H1 (cell line): Measurements from ENCODE around the gene RAB11FIP3. TPM values are rescaled to one million over a fixed set of nuclear protein-coding genes. Genes with fewer than 3 reads are reported as not detected.

Experiments
- CTCF ChIA-PET: fragments of 300-600 bp; sonication (Branson Sonifier 250); formaldehyde crosslinking; loops from one replicate; lab custom pipeline; 2021; ENCODE audit not compliant: partially characterized antibody; lab: Charles Lee
- POLR2A ChIA-PET: fragments of 300-600 bp; sonication (Branson Sonifier 250); formaldehyde crosslinking; loops from one replicate; lab custom pipeline; 2021; ENCODE audit warnings: inconsistent platforms; ENCODE audit not compliant: partially characterized antibody; lab: Charles Lee
- DNase-seq, 2 experiments: peaks; one replicate each; pipeline versions ENCODE4 v3.0.0 to v3.0.0-alpha.2; 2010 to 2022; ENCODE audit warnings: low spot score in 2 of 2, low read depth in 1 of 2, mixed read lengths in 1 of 2
- FAIRE-seq: peaks from 2 replicates; lab custom pipeline; 2011; peaks lifted over from hg19 to GRCh38; lab: Jason Lieb, UNC
- H2AFZ ChIP-seq: 2 replicates; pipeline ENCODE4 v1.8.1; 2012; ENCODE audit warnings: low read length, inconsistent platforms
- H2AK5ac ChIP-seq: 2 replicates; pipeline ENCODE4 v1.6.1; 2013; ENCODE audit warnings: low read depth, low read length
- H2BK120ac ChIP-seq: replicated peaks from 2 replicates; pipeline ENCODE3; 2013; ENCODE audit warnings: low read depth, low read length, inconsistent platforms
- H2BK12ac ChIP-seq: 2 replicates; pipeline ENCODE4 v1.6.1; 2013; ENCODE audit warnings: low read depth, low read length
- H2BK15ac ChIP-seq: 2 replicates; pipeline ENCODE4 v1.6.1; 2013; ENCODE audit warnings: low read length
- H2BK20ac ChIP-seq: 2 replicates; pipeline ENCODE4 v1.6.1; 2013; ENCODE audit warnings: low read length
- H2BK5ac ChIP-seq: 2 replicates; pipeline ENCODE4 v1.6.1; 2013; ENCODE audit warnings: low read depth, low read length
- H3K14ac ChIP-seq: 2 replicates; pipeline ENCODE4 v1.6.1; 2013; ENCODE audit warnings: inconsistent platforms; ENCODE audit not compliant: insufficient read length
- H3K18ac ChIP-seq: 2 replicates; pipeline ENCODE4 v1.6.1; 2013; ENCODE audit warnings: low read length; ENCODE audit errors: extremely low read depth
- H3K23ac ChIP-seq: 2 replicates; pipeline ENCODE4 v1.6.1; 2013; ENCODE audit warnings: inconsistent platforms; ENCODE audit not compliant: insufficient read length
- H3K23me2 ChIP-seq: 2 replicates; pipeline ENCODE4 v1.6.1; 2013; ENCODE audit warnings: low read depth, low read length
- H3K27ac ChIP-seq: 2 replicates; pipeline ENCODE4 v1.6.1; 2011; ENCODE audit warnings: low read depth, low read length, inconsistent platforms
- H3K27me3 ChIP-seq, 4 experiments: replicated peaks in 1 of 4; 1 replicate in 1 of 4; 2 replicates in 3 of 4; pipeline versions ENCODE4 v1.6.1 to v1.8.1; 2011 to 2013; ENCODE audit warnings: low read length in 3 of 4, mild to moderate bottlenecking in 3 of 4, inconsistent platforms in 2 of 4, mixed read lengths in 2 of 4, moderate library complexity in 1 of 4; ENCODE audit not compliant: control insufficient read depth in 3 of 4, insufficient read depth in 3 of 4; ENCODE audit errors: extremely low read depth in 1 of 4
- H3K36me3 ChIP-seq, 4 experiments: 2 replicates each; pipeline versions ENCODE4 v1.6.1 to v1.8.1; 2011 to 2013; ENCODE audit warnings: mild to moderate bottlenecking in 4 of 4, low read length in 3 of 4, moderate library complexity in 2 of 4, control low read depth in 1 of 4, inconsistent platforms in 1 of 4; ENCODE audit not compliant: insufficient read depth in 4 of 4, control insufficient read depth in 2 of 4
- H3K4ac ChIP-seq: replicated peaks from 2 replicates; pipeline ENCODE3; 2013; ENCODE audit warnings: low read length, low read depth, mixed read lengths, inconsistent platforms; ENCODE audit not compliant: insufficient read length
- H3K4me1 ChIP-seq, 4 experiments: replicated peaks in 1 of 4; 1 replicate in 1 of 4; 2 replicates in 3 of 4; pipeline versions ENCODE4 v1.6.1 to v1.8.1; 2011 to 2013; ENCODE audit warnings: low read length in 3 of 4, inconsistent platforms in 2 of 4, mixed read lengths in 1 of 4; ENCODE audit not compliant: insufficient read depth in 4 of 4, control insufficient read depth in 3 of 4
- H3K4me2 ChIP-seq, 2 experiments: 2 replicates each; pipeline versions ENCODE4 v1.6.1 to v1.8.1; 2011 to 2013; ENCODE audit warnings: low read depth in 2 of 2, low read length in 2 of 2, control low read depth in 1 of 2, inconsistent platforms in 1 of 2, mild to moderate bottlenecking in 1 of 2; ENCODE audit not compliant: insufficient read depth in 1 of 2
- H3K4me3 ChIP-seq, 4 experiments: fragments of 200-600, 300-600 bp in 1 of 4; sonication (generic), shearing (Covaris generic), sonication (Bioruptor Twin) in 1 of 4; 2 replicates each; pipeline versions ENCODE4 v1.5.1 to v1.8.1; 2011 to 2016; ENCODE audit warnings: low read length in 4 of 4, low read depth in 3 of 4, control low read depth in 2 of 4, inconsistent platforms in 2 of 4, mild to moderate bottlenecking in 2 of 4, mixed read lengths in 1 of 4, moderate library complexity in 1 of 4; ENCODE audit not compliant: insufficient read depth in 2 of 4; ENCODE audit errors: extremely low read depth in 1 of 4
- H3K56ac ChIP-seq: replicated peaks from 2 replicates; pipeline ENCODE3; 2013; ENCODE audit warnings: low read depth, mild to moderate bottlenecking, mixed read lengths, low read length, inconsistent platforms; ENCODE audit not compliant: insufficient read length
- H3K79me1 ChIP-seq: 2 replicates; pipeline ENCODE4 v1.6.1; 2013; ENCODE audit warnings: low read depth, low read length, control low read depth
- H3K79me2 ChIP-seq, 2 experiments: 2 replicates each; pipeline versions ENCODE4 v1.6.1 to v1.8.1; 2012 to 2013; ENCODE audit warnings: low read length in 2 of 2, mild to moderate bottlenecking in 2 of 2, inconsistent platforms in 1 of 2; ENCODE audit not compliant: insufficient read depth in 2 of 2, control insufficient read depth in 1 of 2
- H3K9ac ChIP-seq, 4 experiments: replicated peaks in 1 of 4; 1 replicate in 1 of 4; 2 replicates in 3 of 4; pipeline versions ENCODE4 v1.6.1 to v1.8.1; 2011 to 2013; ENCODE audit warnings: low read depth in 3 of 4, low read length in 3 of 4, control low read depth in 2 of 4, mild to moderate bottlenecking in 2 of 4, moderate library complexity in 2 of 4, inconsistent platforms in 1 of 4; ENCODE audit errors: extremely low read depth in 1 of 4
- H3K9me3 ChIP-seq, 2 experiments: 2 replicates each; pipeline versions ENCODE4 v1.6.1 to v1.8.1; 2012 to 2013; ENCODE audit warnings: mild to moderate bottlenecking in 2 of 2, moderate library complexity in 2 of 2, control low read depth in 1 of 2, inconsistent platforms in 1 of 2, low read depth in 1 of 2, low read length in 1 of 2, mixed read lengths in 1 of 2; ENCODE audit not compliant: insufficient read depth in 2 of 2
- H4K20me1 ChIP-seq, 2 experiments: replicated peaks in 1 of 2; 2 replicates each; pipeline versions ENCODE3 to v1.8.1; 2011 to 2013; ENCODE audit warnings: inconsistent platforms in 2 of 2, low read length in 2 of 2, mild to moderate bottlenecking in 1 of 2; ENCODE audit not compliant: insufficient read depth in 2 of 2, control insufficient read depth in 1 of 2
- H4K5ac ChIP-seq: 2 replicates; pipeline ENCODE4 v1.6.1; 2013; ENCODE audit warnings: low read length, low read depth, mixed read lengths, inconsistent platforms; ENCODE audit not compliant: insufficient read length
- H4K8ac ChIP-seq: 2 replicates; pipeline ENCODE4 v1.8.0; 2013; ENCODE audit warnings: mild to moderate bottlenecking, moderate library complexity, low read length, inconsistent platforms; ENCODE audit not compliant: insufficient read depth; ENCODE audit errors: extremely low read depth
- H4K91ac ChIP-seq: replicated peaks from 2 replicates; pipeline ENCODE3; 2013; ENCODE audit warnings: low read length, mixed read lengths, inconsistent platforms; ENCODE audit not compliant: insufficient read length
- BRCA1 ChIP-seq: IDR thresholded peaks from 2 replicates; pipeline ENCODE4 v1.6.1; 2012; ENCODE audit warnings: low read depth, low read length, improper control_type of control experiment
- CBX5 ChIP-seq: fragments of 300-800, 300-1000 bp; sonication (generic); IDR thresholded peaks from 2 replicates; pipeline ENCODE4 v1.7.1; 2016; ENCODE audit warnings: antibody characterized with exemption, low read length, low read depth
- HDAC2 ChIP-seq, 2 experiments: fragments of 300-600 bp in 1 of 2; sonication (generic) in 1 of 2; IDR thresholded peaks; 2 replicates each; pipeline ENCODE4 v1.6.1; 2011 to 2012; ENCODE audit warnings: low read depth in 2 of 2, low read length in 2 of 2, mild to moderate bottlenecking in 2 of 2, moderate library complexity in 2 of 2, borderline replicate concordance in 1 of 2, inconsistent platforms in 1 of 2
- RAD21 ChIP-seq, 2 experiments: IDR thresholded peaks in 1 of 2; conservative IDR thresholded peaks in 1 of 2; 2 replicates each; pipeline ENCODE4 v1.6.1; 2011; ENCODE audit warnings: low read depth in 2 of 2, low read length in 2 of 2, improper control_type of control experiment in 1 of 2, inconsistent platforms in 1 of 2, mild to moderate bottlenecking in 1 of 2, moderate library complexity in 1 of 2
- SIX5 ChIP-seq: IDR thresholded peaks from 2 replicates; pipeline ENCODE4 v1.6.1; 2011; ENCODE audit warnings: mild to moderate bottlenecking, low read depth, low read length
- TCF12 ChIP-seq: IDR thresholded peaks from 2 replicates; pipeline ENCODE4 v1.6.1; 2011; ENCODE audit warnings: low read depth, mild to moderate bottlenecking, low read length
- YY1 ChIP-seq: IDR thresholded peaks from 2 replicates; pipeline ENCODE4 v1.6.1; 2011; ENCODE audit warnings: low read depth, mild to moderate bottlenecking, low read length
- WGBS, 2 experiments: shearing (Covaris generic) in 1 of 2; methylation state at CpG; one replicate each; pipeline versions ENCODE4 v1.1.6 to v1.1.7; 2013 to 2015; ENCODE audit warnings: low lambda C conversion rate in 2 of 2, mixed read lengths in 2 of 2, inconsistent platforms in 1 of 2, low coverage in 1 of 2, missing lambda C conversion rate in 1 of 2; ENCODE audit not compliant: insufficient replicate concordance in 2 of 2, insufficient coverage in 1 of 2, insufficient read length in 1 of 2; ENCODE audit errors: extremely low coverage in 1 of 2, missing lambda C conversion rate in 1 of 2; 5-methylcytosine and 5-hydroxymethylcytosine counted together
- polyA plus RNA-seq, 7 experiments: library from polyadenylated mRNA; depleted of rRNA in 3 of 7; stranded (reverse) in 5 of 7; unstranded in 2 of 7; fragments of >200 nt in 5 of 7; fragments of 200-250 nt in 2 of 7; gene quantifications; 1 replicate in 5 of 7; 2 replicates in 1 of 7; 4 replicates in 1 of 7; pipeline versions ENCODE4 v1.2.1 to v1.2.3, GENCODE V29; 2011 to 2013; ENCODE audit warnings: missing spikeins in 2 of 7, mixed read lengths in 2 of 7
- total RNA-seq: library from RNA; stranded (reverse); fragmentation: NEBNext Ultra II Directional; extraction: Animal tissue kit (Norgen Biotek cat#: 25700); gene quantifications from 2 replicates; pipeline ENCODE4 v1.2.1, GENCODE V29; 2021

Gene RAB11FIP3
- total and polyA plus RNA-seq, 2 of the 8 experiments (the other 6 are each of a cell fraction or from before 2014, with no cell fraction given) = 9.3 to 35.2 TPM

- no peak overlapping the region for H2AK5ac ChIP-seq
- 81% methylated on average over 11 of the region's 11 CpGs; no CpG with 5 or more reads in 1 of the 2 experiments for WGBS, 2 experiments
- TF ChIP-seq CBX5 = no peak
- no peak for TF ChIP-seq YY1
- no peak for TF ChIP-seq TCF12
- no peak for TF ChIP-seq RAD21 (IDR thresholded peaks at IDR 0.05 in 1 of 2, conservative IDR thresholded peaks at IDR 0.05 in 1 of 2; ENCODE audit: low read depth in 2 of 2, low read length in 2 of 2)
- no peak for TF ChIP-seq BRCA1
- TF ChIP-seq SIX5 = no peak
- no peak for TF ChIP-seq HDAC2 (IDR thresholded peaks at IDR 0.05; ENCODE audit: borderline replicate concordance in 1 of 2, low read depth in 2 of 2, low read length in 2 of 2)
- TF ChIP-seq, all 59 proteins: peak for 0
- POLR2A ChIA-PET = interaction anchor here (0.6 to 1.0 kb wide), 3 partner anchors 28 to 40 kb away, joined by 3 to 4 read pairs (median 3); no protein-coding TSS in a partner anchor
- DNase-seq (no peak), FAIRE-seq (no peak)
- H3K23me2 ChIP-seq = no peaks in the 10 kb centered on the region
- H3K9me3 ChIP-seq = no peaks in the 10 kb centered on the region
- no peak overlapping the region for H4K5ac ChIP-seq
- H3K36me3 ChIP-seq = no peaks in the 10 kb centered on the region
- peaks cover 0 to 15% of the 10 kb centered on the region in 2 experiments for H4K20me1 ChIP-seq
- H3K23ac ChIP-seq = no peak overlapping the region
- H3K27ac ChIP-seq = no peak overlapping the region
- no peak overlapping the region for H3K56ac ChIP-seq
- no peak overlapping the region for H3K9ac ChIP-seq
- H2BK20ac ChIP-seq = no peak overlapping the region
- H3K4me1 ChIP-seq = peaks cover 1 to 5% (median 4%) of the 10 kb centered on the region in 4 experiments; a peak in 5 of 7 replicates
- 0 out of 2 replicates have a peak overlapping the region, but pooled peaks have one; percentile 81 for H2BK15ac ChIP-seq
- H2BK5ac ChIP-seq = no peak overlapping the region
- H3K14ac ChIP-seq = no peak overlapping the region
- H2AFZ ChIP-seq = no peak overlapping the region
- no peak overlapping the region for H4K8ac ChIP-seq
- H3K4me2 ChIP-seq = peak overlapping the region in 1 of 2 experiments; percentile 4; a peak in 1 of 4 replicates
- H2BK12ac ChIP-seq = no peak overlapping the region
- H3K18ac ChIP-seq = no peak overlapping the region
- no peaks in the 10 kb centered on the region for H3K27me3 ChIP-seq
- CTCF ChIA-PET = interaction anchor here (0.9 to 1.8 kb wide), 7 partner anchors 22 to 64 kb away, joined by 3 to 4 read pairs (median 3); no protein-coding TSS in a partner anchor
- H2BK120ac ChIP-seq = no peak overlapping the region
- no peak overlapping the region for H3K4ac ChIP-seq
- peaks cover 0 to 4% of the 10 kb centered on the region in 2 experiments; a peak in 1 of 4 replicates for H3K79me2 ChIP-seq
- H3K79me1 ChIP-seq = no peaks in the 10 kb centered on the region
- H4K91ac ChIP-seq = no peak overlapping the region
- H3K4me3 ChIP-seq = no peak overlapping the region
Observed at GRCh38 chr16:456891-457483, 31.5 kb downstream of the RAB11FIP3 start.
